ENCODE results near the gene DMBX1. TPM values are rescaled to one million over a fixed set of nuclear protein-coding genes. Genes with fewer than 3 reads are reported as not detected.

DMBX1 gene
- total RNA-seq, 4 donors from 2014 or later = not detected

GRCh38 chr1:46449223-46450159, 40.1 kb upstream of the DMBX1 start:
- Histone ChIP-seq H3K9me3 (no peaks in the 10 kb centered on the region), H3K27ac (no peak overlapping the region), H3K4me1 (peaks cover 0 to 10% of the 10 kb centered on the region in 2 donors), H3K36me3 (no peaks in the 10 kb centered on the region), H3K4me3 (replicated peaks in 1 of 3) (no peak overlapping the region), H3K27me3 (no peaks in the 10 kb centered on the region)
- WGBS, 2 donors = 89 to 90% methylated on average over 6 of the region's 6 CpGs
- no peak for TF ChIP-seq CTCF (IDR thresholded peaks at IDR 0.05)
- no peak for TF ChIP-seq POLR2A (IDR thresholded peaks at IDR 0.05)
- intact Hi-C loops (cut with DNase I) = no loop called here
- DNase-seq = no peak

GRCh38 chr1:46450160-46450517, 39.5 kb upstream of the DMBX1 start:
- Histone ChIP-seq H3K27ac (no peak overlapping the region), H3K9me3 (no peaks in the 10 kb centered on the region), H3K27me3 (no peaks in the 10 kb centered on the region), H3K36me3 (no peaks in the 10 kb centered on the region), H3K4me3 (replicated peaks in 1 of 3) (no peak overlapping the region), H3K4me1 (peaks cover 0 to 10% of the 10 kb centered on the region in 2 donors)
- 100% methylated on average over 1 of the region's 1 CpG for WGBS, 2 donors
- no peak for DNase-seq
- TF ChIP-seq CTCF (IDR thresholded peaks at IDR 0.05) (no peak), POLR2A (IDR thresholded peaks at IDR 0.05) (no peak)
- intact Hi-C loops (cut with DNase I) = no loop called here

- intact Hi-C loops (cut with DNase I) = no loop called here
- Histone ChIP-seq H3K4me1 (peaks cover 0 to 10% of the 10 kb centered on the region in 2 donors), H3K4me3 (replicated peaks in 1 of 3) (no peak overlapping the region), H3K27me3 (no peaks in the 10 kb centered on the region), H3K9me3 (no peaks in the 10 kb centered on the region), H3K36me3 (no peaks in the 10 kb centered on the region), H3K27ac (no peak overlapping the region)
- DNase-seq = no peak
- 80 to 82% methylated on average over 5 of the region's 5 CpGs for WGBS, 2 donors
- TF ChIP-seq CTCF (IDR thresholded peaks at IDR 0.05) = no peak
- no peak for TF ChIP-seq POLR2A (IDR thresholded peaks at IDR 0.05)
These were observed 37.4 kb upstream of the DMBX1 start for GRCh38 chr1:46451948-46452930.

- no peaks in the 10 kb centered on the region for H3K27me3 ChIP-seq
- no peaks in the 10 kb centered on the region for H3K9me3 ChIP-seq
- no peak for DNase-seq
- no peak overlapping the region for H3K4me3 ChIP-seq (replicated peaks in 1 of 3)
- no peak overlapping the region for H3K27ac ChIP-seq
- WGBS, 2 donors = 58 to 67% methylated on average over 15 of the region's 15 CpGs
- intact Hi-C loops (cut with DNase I) = no loop called here
- H3K36me3 ChIP-seq = no peaks in the 10 kb centered on the region
- peaks cover 0 to 8% of the 10 kb centered on the region in 2 donors for H3K4me1 ChIP-seq
- TF ChIP-seq POLR2A (IDR thresholded peaks at IDR 0.05) (no peak), CTCF (IDR thresholded peaks at IDR 0.05) (no peak)
These were observed 36.7 kb upstream of the DMBX1 start for GRCh38 chr1:46452931-46453325.
